OCI-LY3 (cell line): Measurements from ENCODE around the gene PRKAR1B.

Experiments used
- H2AFZ ChIP-seq: fragments of 200-600, 300-600 bp; shearing (Covaris generic); 2 replicates; pipeline ENCODE4 v1.6.0; 2014; ENCODE audit warnings: antibody characterized with exemption, low read depth, low read length
- H3K27ac ChIP-seq: fragments of 200-600, 300-600 bp; sonication (generic); 2 replicates; pipeline ENCODE4 v1.5.1; 2014; ENCODE audit warnings: mild to moderate bottlenecking, low read length, moderate library complexity, mixed read lengths
- H3K27me3 ChIP-seq: fragments of 200-600, 300-600 bp; sonication (generic); 2 replicates; pipeline ENCODE4 v1.6.1; 2014; ENCODE audit warnings: low read depth, low read length, mixed read lengths
- H3K36me3 ChIP-seq: fragments of 200-600, 300-600 bp; sonication (generic); replicated peaks from 2 replicates; pipeline ENCODE3; 2014; ENCODE audit warnings: low read depth, low read length, mixed read lengths
- H3K4me1 ChIP-seq: fragments of 300-600, 200-600 bp; sonication (generic); 2 replicates; pipeline ENCODE4 v1.6.1; 2014; ENCODE audit warnings: low read length, mixed read lengths
- H3K4me2 ChIP-seq: fragments of 200-600, 300-600 bp; sonication (generic); 2 replicates; pipeline ENCODE4 v1.6.1; 2014; ENCODE audit warnings: low read length, mixed read lengths
- H3K4me3 ChIP-seq: fragments of 300-600, 200-600 bp; sonication (generic); 2 replicates; pipeline ENCODE4 v1.5.1; 2014; ENCODE audit warnings: antibody characterized with exemption, mild to moderate bottlenecking, low read length, moderate library complexity
- H3K79me2 ChIP-seq: fragments of 300-600, 200-600 bp; shearing (Covaris generic); 2 replicates; pipeline ENCODE4 v1.6.1; 2014; ENCODE audit warnings: mild to moderate bottlenecking, low read length, mixed read lengths
- H3K9ac ChIP-seq: fragments of 300-600, 200-600 bp; shearing (Covaris generic); 2 replicates; pipeline ENCODE4 v1.6.0; 2014; ENCODE audit warnings: mild to moderate bottlenecking, low read length, moderate library complexity
- H3K9me3 ChIP-seq: fragments of 200-600, 300-600 bp; shearing (Covaris generic); 2 replicates; pipeline ENCODE4 v1.6.1; 2014; ENCODE audit warnings: low read length, mixed read lengths; ENCODE audit not compliant: insufficient read depth
- H4K20me1 ChIP-seq: fragments of 200-600, 300-600 bp; sonication (generic); 2 replicates; pipeline ENCODE4 v1.6.1; 2016; ENCODE audit warnings: low read length, mixed read lengths; ENCODE audit not compliant: insufficient read depth
- CTCF ChIP-seq: fragments of 200-600, 300-600 bp; sonication (generic); IDR thresholded peaks from 2 replicates; pipeline ENCODE4 v1.5.1; 2014; ENCODE audit warnings: antibody characterized with exemption, low read length, low read depth
- EZH2phosphoT487 ChIP-seq: fragments of 200-600 bp; shearing (Covaris generic); IDR thresholded peaks from 2 replicates; pipeline ENCODE4 v1.6.1; 2018; ENCODE audit warnings: antibody characterized with exemption, mixed run types, low read depth

Gene PRKAR1B

GRCh38 chr7:710161-710560, 16.9 kb downstream of the PRKAR1B start:
- Histone ChIP-seq H3K27me3 (no peaks in the 10 kb centered on the region), H3K27ac (no peak overlapping the region), H3K4me1 (no peaks in the 10 kb centered on the region), H3K4me2 (no peak overlapping the region), H3K9ac (no peak overlapping the region), H3K9me3 (no peaks in the 10 kb centered on the region), H2AFZ (no peak overlapping the region), H3K36me3 (no peaks in the 10 kb centered on the region), H4K20me1 (no peaks in the 10 kb centered on the region), H3K79me2 (no peaks in the 10 kb centered on the region), H3K4me3 (no peak overlapping the region)
- TF ChIP-seq CTCF (no peak), EZH2phosphoT487 (no peak)

GRCh38 chr7:707296-708000, 19.6 kb downstream of the PRKAR1B start:
- Histone ChIP-seq H3K4me1 (no peaks in the 10 kb centered on the region), H3K27ac (no peak overlapping the region), H3K27me3 (no peaks in the 10 kb centered on the region), H3K79me2 (no peaks in the 10 kb centered on the region), H3K36me3 (peaks cover 7% of the 10 kb centered on the region), H3K9me3 (0 out of 2 replicates have a peak, but pooled peaks cover 4% of the 10 kb centered on the region), H3K4me2 (no peak overlapping the region), H3K4me3 (no peak overlapping the region), H3K9ac (no peak overlapping the region), H2AFZ (no peak overlapping the region), H4K20me1 (no peaks in the 10 kb centered on the region)
- TF ChIP-seq CTCF (no peak), EZH2phosphoT487 (no peak)

GRCh38 chr7:706721-707120, 20.4 kb downstream of the PRKAR1B start:
- Histone ChIP-seq H3K79me2 (no peaks in the 10 kb centered on the region), H2AFZ (no peak overlapping the region), H3K9ac (no peak overlapping the region), H3K9me3 (0 out of 2 replicates have a peak, but pooled peaks cover 4% of the 10 kb centered on the region), H3K27me3 (no peaks in the 10 kb centered on the region), H3K4me1 (no peaks in the 10 kb centered on the region), H3K4me3 (no peak overlapping the region), H3K4me2 (no peak overlapping the region), H4K20me1 (no peaks in the 10 kb centered on the region), H3K36me3 (peaks cover 7% of the 10 kb centered on the region), H3K27ac (no peak overlapping the region)
- TF ChIP-seq EZH2phosphoT487 (no peak), CTCF (no peak)

GRCh38 chr7:703049-703448, 24.0 kb downstream of the PRKAR1B start:
- H3K27ac ChIP-seq, result no peak overlapping the region
- no peaks in the 10 kb centered on the region for H3K79me2 ChIP-seq
- H3K9ac ChIP-seq, result no peak overlapping the region
- no peak overlapping the region for H3K4me3 ChIP-seq
- no peaks in the 10 kb centered on the region for H3K4me1 ChIP-seq
- peaks cover 7% of the 10 kb centered on the region for H3K36me3 ChIP-seq
- TF ChIP-seq CTCF (no peak), EZH2phosphoT487 (no peak)
- 0 out of 2 replicates have a peak, but pooled peaks cover 4% of the 10 kb centered on the region for H3K9me3 ChIP-seq
- no peaks in the 10 kb centered on the region for H3K27me3 ChIP-seq
- no peak overlapping the region for H2AFZ ChIP-seq
- H3K4me2 ChIP-seq, result no peak overlapping the region
- no peaks in the 10 kb centered on the region for H4K20me1 ChIP-seq
